ENCODE results near the gene NUP42.

DNA sequence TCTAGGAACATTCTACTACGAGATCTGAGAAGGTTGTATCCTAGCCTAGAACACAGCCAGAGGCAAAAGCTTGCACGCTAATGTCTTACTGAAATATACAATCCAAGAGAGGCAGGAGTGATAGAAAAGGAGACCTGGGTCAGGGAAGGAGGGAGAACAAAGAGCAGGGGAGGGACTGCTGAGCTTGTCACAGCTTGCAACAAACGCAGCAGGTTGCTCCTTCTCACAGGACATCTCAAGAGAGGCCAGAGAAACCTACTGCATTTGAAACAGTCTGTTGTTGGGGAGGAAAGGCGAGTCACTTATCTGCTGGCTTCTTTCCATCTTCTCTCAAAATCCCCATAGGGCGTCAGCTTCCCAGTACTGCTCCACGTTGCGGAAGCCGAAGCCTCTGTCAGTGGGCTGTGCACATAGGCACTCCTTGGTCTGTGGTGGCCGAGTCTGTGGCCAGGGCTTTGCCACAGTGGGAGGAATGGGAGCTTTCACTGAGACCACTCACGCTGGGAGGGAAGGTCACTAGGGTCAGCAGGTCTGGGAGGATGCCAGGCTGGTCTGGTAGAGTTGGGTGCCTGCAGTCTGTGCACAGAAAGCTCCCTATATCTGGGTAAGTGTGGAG lies 39.0 kb downstream of the NUP42 start:
- TF ChIP-seq HDGF (IDR thresholded peaks at IDR 0.05) (no peak), RAD21 (IDR thresholded peaks at IDR 0.05; ENCODE audit: insufficient read depth, low read depth, low read length) (no peak), POLR2A (IDR thresholded peaks at IDR 0.05; ENCODE audit: low read depth, low read length) (no peak), SP1 (IDR thresholded peaks at IDR 0.05; ENCODE audit: low read depth, low read length) (no peak), CEBPB (IDR thresholded peaks at IDR 0.05; ENCODE audit: borderline replicate concordance in 1 of 2, low read depth in 2 of 2, low read length in 2 of 2) (no peak), CBFB (IDR thresholded peaks at IDR 0.05; ENCODE audit: low read depth) (no peak), EZH2 (IDR thresholded peaks at IDR 0.05; ENCODE audit: borderline replicate concordance, control insufficient read depth, low read depth, low read length) (no peak)
- TF ChIP-seq, protein P1, sequence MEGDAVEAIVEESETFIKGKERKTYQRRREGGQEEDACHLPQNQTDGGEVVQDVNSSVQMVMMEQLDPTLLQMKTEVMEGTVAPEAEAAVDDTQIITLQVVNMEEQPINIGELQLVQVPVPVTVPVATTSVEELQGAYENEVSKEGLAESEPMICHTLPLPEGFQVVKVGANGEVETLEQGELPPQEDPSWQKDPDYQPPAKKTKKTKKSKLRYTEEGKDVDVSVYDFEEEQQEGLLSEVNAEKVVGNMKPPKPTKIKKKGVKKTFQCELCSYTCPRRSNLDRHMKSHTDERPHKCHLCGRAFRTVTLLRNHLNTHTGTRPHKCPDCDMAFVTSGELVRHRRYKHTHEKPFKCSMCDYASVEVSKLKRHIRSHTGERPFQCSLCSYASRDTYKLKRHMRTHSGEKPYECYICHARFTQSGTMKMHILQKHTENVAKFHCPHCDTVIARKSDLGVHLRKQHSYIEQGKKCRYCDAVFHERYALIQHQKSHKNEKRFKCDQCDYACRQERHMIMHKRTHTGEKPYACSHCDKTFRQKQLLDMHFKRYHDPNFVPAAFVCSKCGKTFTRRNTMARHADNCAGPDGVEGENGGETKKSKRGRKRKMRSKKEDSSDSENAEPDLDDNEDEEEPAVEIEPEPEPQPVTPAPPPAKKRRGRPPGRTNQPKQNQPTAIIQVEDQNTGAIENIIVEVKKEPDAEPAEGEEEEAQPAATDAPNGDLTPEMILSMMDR (IDR thresholded peaks at IDR 0.05 in 2 of 3, conservative IDR thresholded peaks at IDR 0.05 in 1 of 3; ENCODE audit: control insufficient read depth in 2 of 3, extremely low read depth in 1 of 3, insufficient read depth in 1 of 3, low read depth in 3 of 3, low read length in 3 of 3): no peak
- TF ChIP-seq, protein P2, sequence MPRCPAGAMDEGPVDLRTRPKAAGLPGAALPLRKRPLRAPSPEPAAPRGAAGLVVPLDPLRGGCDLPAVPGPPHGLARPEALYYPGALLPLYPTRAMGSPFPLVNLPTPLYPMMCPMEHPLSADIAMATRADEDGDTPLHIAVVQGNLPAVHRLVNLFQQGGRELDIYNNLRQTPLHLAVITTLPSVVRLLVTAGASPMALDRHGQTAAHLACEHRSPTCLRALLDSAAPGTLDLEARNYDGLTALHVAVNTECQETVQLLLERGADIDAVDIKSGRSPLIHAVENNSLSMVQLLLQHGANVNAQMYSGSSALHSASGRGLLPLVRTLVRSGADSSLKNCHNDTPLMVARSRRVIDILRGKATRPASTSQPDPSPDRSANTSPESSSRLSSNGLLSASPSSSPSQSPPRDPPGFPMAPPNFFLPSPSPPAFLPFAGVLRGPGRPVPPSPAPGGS (IDR thresholded peaks at IDR 0.05; ENCODE audit: borderline replicate concordance, insufficient read depth, low read depth, low read length, poor library complexity, severe bottlenecking): no peak
- TF ChIP-seq, protein P3, sequence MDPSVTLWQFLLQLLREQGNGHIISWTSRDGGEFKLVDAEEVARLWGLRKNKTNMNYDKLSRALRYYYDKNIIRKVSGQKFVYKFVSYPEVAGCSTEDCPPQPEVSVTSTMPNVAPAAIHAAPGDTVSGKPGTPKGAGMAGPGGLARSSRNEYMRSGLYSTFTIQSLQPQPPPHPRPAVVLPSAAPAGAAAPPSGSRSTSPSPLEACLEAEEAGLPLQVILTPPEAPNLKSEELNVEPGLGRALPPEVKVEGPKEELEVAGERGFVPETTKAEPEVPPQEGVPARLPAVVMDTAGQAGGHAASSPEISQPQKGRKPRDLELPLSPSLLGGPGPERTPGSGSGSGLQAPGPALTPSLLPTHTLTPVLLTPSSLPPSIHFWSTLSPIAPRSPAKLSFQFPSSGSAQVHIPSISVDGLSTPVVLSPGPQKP (IDR thresholded peaks at IDR 0.05; ENCODE audit: low read depth, low read length): no peak
- TF ChIP-seq, protein P4, sequence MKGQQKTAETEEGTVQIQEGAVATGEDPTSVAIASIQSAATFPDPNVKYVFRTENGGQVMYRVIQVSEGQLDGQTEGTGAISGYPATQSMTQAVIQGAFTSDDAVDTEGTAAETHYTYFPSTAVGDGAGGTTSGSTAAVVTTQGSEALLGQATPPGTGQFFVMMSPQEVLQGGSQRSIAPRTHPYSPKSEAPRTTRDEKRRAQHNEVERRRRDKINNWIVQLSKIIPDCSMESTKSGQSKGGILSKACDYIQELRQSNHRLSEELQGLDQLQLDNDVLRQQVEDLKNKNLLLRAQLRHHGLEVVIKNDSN (IDR thresholded peaks at IDR 0.05; ENCODE audit: borderline replicate concordance, extremely low read length, insufficient read depth, low read depth, low read length): no peak
